ENCODE data around the gene NCAPG2.

DNA sequence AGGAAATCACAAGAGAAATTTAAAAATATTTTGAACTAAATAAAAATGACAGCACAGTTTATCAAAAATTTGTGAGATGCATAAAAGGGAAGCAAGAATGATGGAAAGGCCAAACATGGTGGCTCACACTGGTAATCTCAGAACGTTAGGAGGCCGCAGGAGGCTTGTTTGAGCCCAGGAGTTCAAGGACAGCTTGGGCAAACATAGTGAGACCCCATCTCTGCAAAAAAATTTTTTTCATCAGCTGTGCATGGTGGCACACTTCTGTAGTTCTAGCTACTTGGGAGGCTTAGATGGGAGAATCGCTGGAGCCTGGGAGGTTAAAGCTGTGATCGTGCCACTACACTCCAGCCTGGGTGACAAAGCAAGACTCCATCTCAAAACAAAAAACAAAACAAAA, 62.5 kb downstream of the NCAPG2 start:
- TF ChIP-seq E2F1 (CRISPR knock-in tag; IDR thresholded peaks at IDR 0.05) (no peak), ZNF281 (CRISPR knock-in tag; IDR thresholded peaks at IDR 0.05) (no peak), JAZF1 (CRISPR knock-in tag; IDR thresholded peaks at IDR 0.05) (no peak), USF2 (CRISPR knock-in tag; IDR thresholded peaks at IDR 0.05) (no peak)
- TF ChIP-seq, protein P1, sequence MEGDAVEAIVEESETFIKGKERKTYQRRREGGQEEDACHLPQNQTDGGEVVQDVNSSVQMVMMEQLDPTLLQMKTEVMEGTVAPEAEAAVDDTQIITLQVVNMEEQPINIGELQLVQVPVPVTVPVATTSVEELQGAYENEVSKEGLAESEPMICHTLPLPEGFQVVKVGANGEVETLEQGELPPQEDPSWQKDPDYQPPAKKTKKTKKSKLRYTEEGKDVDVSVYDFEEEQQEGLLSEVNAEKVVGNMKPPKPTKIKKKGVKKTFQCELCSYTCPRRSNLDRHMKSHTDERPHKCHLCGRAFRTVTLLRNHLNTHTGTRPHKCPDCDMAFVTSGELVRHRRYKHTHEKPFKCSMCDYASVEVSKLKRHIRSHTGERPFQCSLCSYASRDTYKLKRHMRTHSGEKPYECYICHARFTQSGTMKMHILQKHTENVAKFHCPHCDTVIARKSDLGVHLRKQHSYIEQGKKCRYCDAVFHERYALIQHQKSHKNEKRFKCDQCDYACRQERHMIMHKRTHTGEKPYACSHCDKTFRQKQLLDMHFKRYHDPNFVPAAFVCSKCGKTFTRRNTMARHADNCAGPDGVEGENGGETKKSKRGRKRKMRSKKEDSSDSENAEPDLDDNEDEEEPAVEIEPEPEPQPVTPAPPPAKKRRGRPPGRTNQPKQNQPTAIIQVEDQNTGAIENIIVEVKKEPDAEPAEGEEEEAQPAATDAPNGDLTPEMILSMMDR (IDR thresholded peaks at IDR 0.05), result no peak
- TF ChIP-seq, protein P2, sequence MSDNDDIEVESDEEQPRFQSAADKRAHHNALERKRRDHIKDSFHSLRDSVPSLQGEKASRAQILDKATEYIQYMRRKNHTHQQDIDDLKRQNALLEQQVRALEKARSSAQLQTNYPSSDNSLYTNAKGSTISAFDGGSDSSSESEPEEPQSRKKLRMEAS (CRISPR knock-in tag; IDR thresholded peaks at IDR 0.05), result no peak

Measured in WTC11 (cell line).